HepG2 (cell line): ENCODE results near the gene DNMT3B. TPM values are rescaled to one million over a fixed set of nuclear protein-coding genes. Genes with fewer than 3 reads are reported as not detected.
A peak's percentile ranks its signal among the peaks of the same experiment; 100 is the strongest.

Experiments
- EP300 ChIP-seq, 3 experiments: sonication (generic) in 1 of 3; formaldehyde crosslinking in 1 of 3; IDR thresholded peaks; 2 replicates each; pipeline versions ENCODE4 v1.5.1 to v1.6.1; 2011 to 2020; ENCODE audit warnings: low read depth in 2 of 3, low read length in 2 of 3, borderline replicate concordance in 1 of 3, improper control_type of control experiment in 1 of 3, mild to moderate bottlenecking in 1 of 3, missing genetic modification reagents in 1 of 3, moderate library complexity in 1 of 3
- HOXA7 ChIP-seq: sonication (generic); formaldehyde crosslinking; IDR thresholded peaks from 2 replicates; pipeline ENCODE4 v1.8.1; 2022; ENCODE audit warnings: mild to moderate bottlenecking, missing genetic modification reagents, moderate library complexity
- NAIF1 ChIP-seq: sonication (generic); formaldehyde crosslinking; IDR thresholded peaks from 2 replicates; pipeline ENCODE4 v1.5.0; 2020; ENCODE audit warnings: mild to moderate bottlenecking, missing genetic modification reagents, borderline replicate concordance
- PTBP1 ChIP-seq: fragments of 200-400 bp; formaldehyde crosslinking; IDR thresholded peaks from 2 replicates; pipeline ENCODE4 v1.6.1; 2018; ENCODE audit warnings: low read length, low read depth; ENCODE audit not compliant: poor library complexity, severe bottlenecking
- SP2 ChIP-seq: sonication (generic); formaldehyde crosslinking; IDR thresholded peaks from 2 replicates; pipeline ENCODE4 v1.5.1; 2020; ENCODE audit warnings: mild to moderate bottlenecking, missing genetic modification reagents
- ZNF20 ChIP-seq: sonication (generic); formaldehyde crosslinking; IDR thresholded peaks from 2 replicates; pipeline ENCODE4 v1.4.0; 2020; ENCODE audit warnings: mild to moderate bottlenecking, moderate library complexity, missing genetic modification reagents
- ZNF207 ChIP-seq: fragments of 450-650 bp; IDR thresholded peaks from 2 replicates; pipeline ENCODE4 v1.6.1; 2016; ENCODE audit warnings: antibody characterized with exemption, borderline replicate concordance
- ZNF232 ChIP-seq: sonication (generic); formaldehyde crosslinking; IDR thresholded peaks from 2 replicates; pipeline ENCODE4 v1.4.0; 2020; ENCODE audit warnings: missing genetic modification reagents, borderline replicate concordance
- ZNF598 ChIP-seq: sonication (generic); formaldehyde crosslinking; IDR thresholded peaks from 2 replicates; pipeline ENCODE4 v1.5.1; 2020; ENCODE audit warnings: mild to moderate bottlenecking, missing genetic modification reagents, borderline replicate concordance
- polyA plus RNA-seq, 8 experiments: library from polyadenylated mRNA; depleted of rRNA in 3 of 8; stranded (reverse) in 7 of 8; unstranded in 1 of 8; fragments of >200 nt; fragmentation: Illumina TruSeq in 4 of 8; extraction: Trizol in 4 of 8; gene quantifications; 2 replicates each; pipeline versions ENCODE4 v1.2.1 to v1.2.3, GENCODE V29; 2011 to 2016; ENCODE audit warnings: low read depth in 4 of 8, missing spikeins in 1 of 8, mixed read lengths in 1 of 8; ENCODE audit not compliant: insufficient read depth in 1 of 8
- total RNA-seq, 5 experiments: library from RNA; depleted of rRNA; stranded (reverse); fragments of >200 nt; fragmentation: Illumina TruSeq; extraction: Trizol; gene quantifications; 2 replicates each; pipeline ENCODE4 v1.2.3, GENCODE V29; 2016; ENCODE audit warnings: low read depth in 1 of 5
- TF ChIP-seq, protein P1 (sequence below): IDR thresholded peaks from 2 replicates; pipeline ENCODE4 v1.6.1; 2016; ENCODE audit warnings: low read depth, missing genetic modification reagents, missing compliant biosample characterization
- TF ChIP-seq, protein P2 (sequence below): sonication (generic); formaldehyde crosslinking; conservative IDR thresholded peaks from 2 replicates; pipeline ENCODE4 v1.4.0; 2020; ENCODE audit warnings: missing genetic modification reagents
- TF ChIP-seq, protein P3 (sequence below): sonication (generic); formaldehyde crosslinking; IDR thresholded peaks from 2 replicates; pipeline ENCODE4 v1.8.0; 2022; ENCODE audit warnings: missing genetic modification reagents, mild to moderate bottlenecking, inconsistent platforms, borderline replicate concordance
- TF ChIP-seq, protein P4 (sequence below): sonication (generic); formaldehyde crosslinking; IDR thresholded peaks from 2 replicates; pipeline ENCODE4 v1.5.0; 2020; ENCODE audit warnings: missing genetic modification reagents, mild to moderate bottlenecking, borderline replicate concordance
- TF ChIP-seq, protein P5 (sequence below): sonication (generic); formaldehyde crosslinking; IDR thresholded peaks from 2 replicates; pipeline ENCODE4 v1.4.0; 2020; ENCODE audit warnings: missing genetic modification reagents
- TF ChIP-seq, protein P6 (sequence below): sonication (generic); formaldehyde crosslinking; IDR thresholded peaks from 2 replicates; pipeline ENCODE4 v1.5.0; 2020; ENCODE audit warnings: missing genetic modification reagents, mild to moderate bottlenecking, borderline replicate concordance

The DNMT3B gene
- total and polyA plus RNA-seq, 2 of the 13 experiments (the other 11 are each of a cell fraction or from before 2014, with no cell fraction given) = 3.8 to 13.9 TPM

DNA sequence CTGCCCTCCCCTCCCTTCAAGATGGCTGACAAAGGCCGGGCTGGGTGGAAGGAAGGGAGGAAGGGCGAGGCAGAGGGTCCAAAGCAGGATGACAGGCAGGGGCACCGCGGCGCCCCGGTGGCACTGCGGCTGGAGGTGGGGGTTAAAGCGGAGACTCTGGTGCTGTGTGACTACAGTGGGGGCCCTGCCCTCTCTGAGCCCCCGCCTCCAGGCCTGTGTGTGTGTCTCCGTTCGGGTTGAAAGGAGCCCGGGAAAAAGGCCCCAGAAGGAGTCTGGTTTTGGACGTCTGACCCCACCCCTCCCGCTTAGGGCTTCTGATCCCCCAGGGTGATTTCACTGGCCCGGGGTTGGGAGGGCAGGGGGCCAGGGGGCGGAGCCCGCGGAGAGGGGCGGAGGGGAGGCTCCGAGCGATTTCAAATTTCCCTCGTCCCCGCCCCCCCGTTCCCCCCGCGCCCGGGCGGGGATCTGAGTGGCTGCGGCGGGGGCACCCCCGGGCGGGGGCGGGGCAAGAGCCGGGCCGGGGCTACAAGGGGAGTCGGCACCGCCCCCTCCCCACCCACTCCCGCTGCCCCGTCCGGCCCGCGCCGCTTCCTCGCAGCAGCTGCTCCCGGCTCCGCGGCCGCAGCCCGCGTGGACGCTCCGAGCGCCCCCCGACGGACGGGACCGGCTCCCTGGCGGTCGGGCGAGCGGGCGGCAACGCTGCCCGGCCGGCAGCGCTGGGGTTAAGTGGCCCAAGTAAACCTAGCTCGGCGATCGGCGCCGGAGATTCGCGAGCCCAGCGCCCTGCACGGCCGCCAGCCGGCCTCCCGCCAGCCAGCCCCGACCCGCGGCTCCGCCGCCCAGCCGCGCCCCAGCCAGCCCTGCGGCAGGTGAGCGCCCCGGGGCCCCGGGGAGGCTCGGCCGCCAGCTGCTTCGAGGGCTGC is at the start of gene DNMT3B (continued):
- TF ChIP-seq, protein P1, sequence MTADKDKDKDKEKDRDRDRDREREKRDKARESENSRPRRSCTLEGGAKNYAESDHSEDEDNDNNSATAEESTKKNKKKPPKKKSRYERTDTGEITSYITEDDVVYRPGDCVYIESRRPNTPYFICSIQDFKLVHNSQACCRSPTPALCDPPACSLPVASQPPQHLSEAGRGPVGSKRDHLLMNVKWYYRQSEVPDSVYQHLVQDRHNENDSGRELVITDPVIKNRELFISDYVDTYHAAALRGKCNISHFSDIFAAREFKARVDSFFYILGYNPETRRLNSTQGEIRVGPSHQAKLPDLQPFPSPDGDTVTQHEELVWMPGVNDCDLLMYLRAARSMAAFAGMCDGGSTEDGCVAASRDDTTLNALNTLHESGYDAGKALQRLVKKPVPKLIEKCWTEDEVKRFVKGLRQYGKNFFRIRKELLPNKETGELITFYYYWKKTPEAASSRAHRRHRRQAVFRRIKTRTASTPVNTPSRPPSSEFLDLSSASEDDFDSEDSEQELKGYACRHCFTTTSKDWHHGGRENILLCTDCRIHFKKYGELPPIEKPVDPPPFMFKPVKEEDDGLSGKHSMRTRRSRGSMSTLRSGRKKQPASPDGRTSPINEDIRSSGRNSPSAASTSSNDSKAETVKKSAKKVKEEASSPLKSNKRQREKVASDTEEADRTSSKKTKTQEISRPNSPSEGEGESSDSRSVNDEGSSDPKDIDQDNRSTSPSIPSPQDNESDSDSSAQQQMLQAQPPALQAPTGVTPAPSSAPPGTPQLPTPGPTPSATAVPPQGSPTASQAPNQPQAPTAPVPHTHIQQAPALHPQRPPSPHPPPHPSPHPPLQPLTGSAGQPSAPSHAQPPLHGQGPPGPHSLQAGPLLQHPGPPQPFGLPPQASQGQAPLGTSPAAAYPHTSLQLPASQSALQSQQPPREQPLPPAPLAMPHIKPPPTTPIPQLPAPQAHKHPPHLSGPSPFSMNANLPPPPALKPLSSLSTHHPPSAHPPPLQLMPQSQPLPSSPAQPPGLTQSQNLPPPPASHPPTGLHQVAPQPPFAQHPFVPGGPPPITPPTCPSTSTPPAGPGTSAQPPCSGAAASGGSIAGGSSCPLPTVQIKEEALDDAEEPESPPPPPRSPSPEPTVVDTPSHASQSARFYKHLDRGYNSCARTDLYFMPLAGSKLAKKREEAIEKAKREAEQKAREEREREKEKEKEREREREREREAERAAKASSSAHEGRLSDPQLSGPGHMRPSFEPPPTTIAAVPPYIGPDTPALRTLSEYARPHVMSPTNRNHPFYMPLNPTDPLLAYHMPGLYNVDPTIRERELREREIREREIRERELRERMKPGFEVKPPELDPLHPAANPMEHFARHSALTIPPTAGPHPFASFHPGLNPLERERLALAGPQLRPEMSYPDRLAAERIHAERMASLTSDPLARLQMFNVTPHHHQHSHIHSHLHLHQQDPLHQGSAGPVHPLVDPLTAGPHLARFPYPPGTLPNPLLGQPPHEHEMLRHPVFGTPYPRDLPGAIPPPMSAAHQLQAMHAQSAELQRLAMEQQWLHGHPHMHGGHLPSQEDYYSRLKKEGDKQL (CRISPR knock-in tag) = no peak
- TF ChIP-seq ZNF20 (CRISPR knock-in tag) (no peak), ZNF232 (CRISPR knock-in tag) (no peak), SP2 (CRISPR knock-in tag) (peak; percentile 66), ZNF598 (CRISPR knock-in tag) (no peak; the same call in 1 of the 2 replicates), NAIF1 (CRISPR knock-in tag) (no peak), EP300 (IDR thresholded peaks at IDR 0.05; ENCODE audit: low read depth in 2 of 2, low read length in 2 of 2) (no peak), EP300 (CRISPR knock-in tag; IDR thresholded peaks at IDR 0.05; ENCODE audit: borderline replicate concordance) (no peak), HOXA7 (CRISPR knock-in tag) (no peak), PTBP1 (no peak), ZNF207 (no peak)
- TF ChIP-seq, protein P2, sequence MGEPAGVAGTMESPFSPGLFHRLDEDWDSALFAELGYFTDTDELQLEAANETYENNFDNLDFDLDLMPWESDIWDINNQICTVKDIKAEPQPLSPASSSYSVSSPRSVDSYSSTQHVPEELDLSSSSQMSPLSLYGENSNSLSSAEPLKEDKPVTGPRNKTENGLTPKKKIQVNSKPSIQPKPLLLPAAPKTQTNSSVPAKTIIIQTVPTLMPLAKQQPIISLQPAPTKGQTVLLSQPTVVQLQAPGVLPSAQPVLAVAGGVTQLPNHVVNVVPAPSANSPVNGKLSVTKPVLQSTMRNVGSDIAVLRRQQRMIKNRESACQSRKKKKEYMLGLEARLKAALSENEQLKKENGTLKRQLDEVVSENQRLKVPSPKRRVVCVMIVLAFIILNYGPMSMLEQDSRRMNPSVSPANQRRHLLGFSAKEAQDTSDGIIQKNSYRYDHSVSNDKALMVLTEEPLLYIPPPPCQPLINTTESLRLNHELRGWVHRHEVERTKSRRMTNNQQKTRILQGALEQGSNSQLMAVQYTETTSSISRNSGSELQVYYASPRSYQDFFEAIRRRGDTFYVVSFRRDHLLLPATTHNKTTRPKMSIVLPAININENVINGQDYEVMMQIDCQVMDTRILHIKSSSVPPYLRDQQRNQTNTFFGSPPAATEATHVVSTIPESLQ (CRISPR knock-in tag) = no peak
- TF ChIP-seq, protein P3, sequence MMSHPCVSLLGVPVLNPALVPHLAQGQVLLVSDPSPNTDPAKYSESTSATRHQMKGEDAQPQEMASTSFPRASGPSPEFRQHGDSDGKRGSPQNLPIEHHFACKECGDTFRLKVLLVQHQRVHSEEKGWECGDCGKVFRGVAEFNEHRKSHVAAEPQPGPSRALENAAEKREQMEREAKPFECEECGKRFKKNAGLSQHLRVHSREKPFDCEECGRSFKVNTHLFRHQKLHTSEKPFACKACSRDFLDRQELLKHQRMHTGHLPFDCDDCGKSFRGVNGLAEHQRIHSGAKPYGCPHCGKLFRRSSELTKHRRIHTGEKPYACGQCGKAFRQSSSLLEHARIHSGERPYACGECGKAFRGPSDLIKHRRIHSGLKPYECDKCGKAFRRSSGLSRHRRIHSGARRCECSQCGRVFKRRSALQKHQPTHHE = no peak
- TF ChIP-seq, protein P4, sequence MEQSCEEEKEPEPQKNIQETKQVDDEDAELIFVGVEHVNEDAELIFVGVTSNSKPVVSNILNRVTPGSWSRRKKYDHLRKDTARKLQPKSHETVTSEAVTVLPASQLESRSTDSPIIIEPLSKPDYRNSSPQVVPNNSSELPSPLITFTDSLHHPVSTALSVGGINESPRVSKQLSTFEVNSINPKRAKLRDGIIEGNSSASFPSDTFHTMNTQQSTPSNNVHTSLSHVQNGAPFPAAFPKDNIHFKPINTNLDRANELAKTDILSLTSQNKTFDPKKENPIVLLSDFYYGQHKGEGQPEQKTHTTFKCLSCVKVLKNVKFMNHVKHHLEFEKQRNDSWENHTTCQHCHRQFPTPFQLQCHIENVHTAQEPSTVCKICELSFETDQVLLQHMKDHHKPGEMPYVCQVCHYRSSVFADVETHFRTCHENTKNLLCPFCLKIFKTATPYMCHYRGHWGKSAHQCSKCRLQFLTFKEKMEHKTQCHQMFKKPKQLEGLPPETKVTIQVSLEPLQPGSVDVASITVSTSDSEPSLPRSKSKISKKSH (CRISPR knock-in tag) = no peak
- TF ChIP-seq, protein P5, sequence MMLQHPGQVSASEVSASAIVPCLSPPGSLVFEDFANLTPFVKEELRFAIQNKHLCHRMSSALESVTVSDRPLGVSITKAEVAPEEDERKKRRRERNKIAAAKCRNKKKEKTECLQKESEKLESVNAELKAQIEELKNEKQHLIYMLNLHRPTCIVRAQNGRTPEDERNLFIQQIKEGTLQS (CRISPR knock-in tag) = no peak
- TF ChIP-seq, protein P6, sequence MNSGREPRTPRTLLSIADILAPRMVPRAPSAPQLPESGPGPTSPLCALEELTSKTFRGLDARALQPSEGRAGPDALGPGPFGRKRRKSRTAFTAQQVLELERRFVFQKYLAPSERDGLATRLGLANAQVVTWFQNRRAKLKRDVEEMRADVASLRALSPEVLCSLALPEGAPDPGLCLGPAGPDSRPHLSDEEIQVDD (CRISPR knock-in tag) = no peak; the same call in 1 of the 2 replicates
